ENCODE measurements around the gene LRRC74B. TPM values are rescaled to one million over a fixed set of nuclear protein-coding genes. Genes with fewer than 3 reads are reported as not detected.

Gene LRRC74B
- total and polyA plus RNA-seq, 7 donors: 0.22 to 0.51 (median 0.30) TPM; not detected in 4

GRCh38 chr22:20997536-20998257 is 48.0 kb upstream of the LRRC74B start:
- no peak for DNase-seq
- H3K9me3 ChIP-seq: no peaks in the 10 kb centered on the region
- H3K4me1 ChIP-seq: peaks cover 14% of the 10 kb centered on the region
- 60 to 80% (median 68%) methylated on average over 13 of the region's 13 CpGs for WGBS, 3 donors
- TF ChIP-seq, protein P1, sequence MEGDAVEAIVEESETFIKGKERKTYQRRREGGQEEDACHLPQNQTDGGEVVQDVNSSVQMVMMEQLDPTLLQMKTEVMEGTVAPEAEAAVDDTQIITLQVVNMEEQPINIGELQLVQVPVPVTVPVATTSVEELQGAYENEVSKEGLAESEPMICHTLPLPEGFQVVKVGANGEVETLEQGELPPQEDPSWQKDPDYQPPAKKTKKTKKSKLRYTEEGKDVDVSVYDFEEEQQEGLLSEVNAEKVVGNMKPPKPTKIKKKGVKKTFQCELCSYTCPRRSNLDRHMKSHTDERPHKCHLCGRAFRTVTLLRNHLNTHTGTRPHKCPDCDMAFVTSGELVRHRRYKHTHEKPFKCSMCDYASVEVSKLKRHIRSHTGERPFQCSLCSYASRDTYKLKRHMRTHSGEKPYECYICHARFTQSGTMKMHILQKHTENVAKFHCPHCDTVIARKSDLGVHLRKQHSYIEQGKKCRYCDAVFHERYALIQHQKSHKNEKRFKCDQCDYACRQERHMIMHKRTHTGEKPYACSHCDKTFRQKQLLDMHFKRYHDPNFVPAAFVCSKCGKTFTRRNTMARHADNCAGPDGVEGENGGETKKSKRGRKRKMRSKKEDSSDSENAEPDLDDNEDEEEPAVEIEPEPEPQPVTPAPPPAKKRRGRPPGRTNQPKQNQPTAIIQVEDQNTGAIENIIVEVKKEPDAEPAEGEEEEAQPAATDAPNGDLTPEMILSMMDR (IDR thresholded peaks at IDR 0.05): no peak
- H3K4me3 ChIP-seq: no peak overlapping the region
- intact Hi-C loops (cut with DNase I): loop anchor here in 1 of 2 donors (10.0 kb wide), 1 partner anchor 67 kb away; no protein-coding TSS in a partner anchor
- peaks cover 0 to 80% of the 10 kb centered on the region in 2 donors for H3K36me3 ChIP-seq (ENCODE audit: insufficient read depth in 1 of 2, low read depth in 1 of 2)
- H3K27me3 ChIP-seq (ENCODE audit: insufficient read depth in 3 of 3, low read length in 2 of 3): no peaks in the 10 kb centered on the region
- no peak overlapping the region for H3K27ac ChIP-seq
- ATAC-seq: no peak

GRCh38 chr22:20998411-20999336 is 47.1 kb upstream of the LRRC74B start:
- DNase-seq (no peak), ATAC-seq (no peak)
- intact Hi-C loops (cut with DNase I): loop anchor here in 1 of 2 donors (10.0 kb wide), 1 partner anchor 66 kb away; no protein-coding TSS in a partner anchor

GRCh38 chr22:20999350-21000206 is 46.2 kb upstream of the LRRC74B start:
- Histone ChIP-seq H3K4me1 (peaks cover 27% of the 10 kb centered on the region), H3K36me3 (ENCODE audit: insufficient read depth in 1 of 2, low read depth in 1 of 2) (peaks cover 0 to 61% of the 10 kb centered on the region in 2 donors), H3K27ac (no peak overlapping the region), H3K9me3 (no peaks in the 10 kb centered on the region), H3K4me3 (peak overlapping the region; percentile 73), H3K27me3 (ENCODE audit: insufficient read depth in 3 of 3, low read length in 2 of 3) (no peaks in the 10 kb centered on the region)
- ATAC-seq (no peak), DNase-seq (no peak)
- WGBS, 3 donors: 81 to 87% (median 82%) methylated on average over 25 to 27 of the region's 27 CpGs
- intact Hi-C loops (cut with DNase I): loop anchor here in 1 of 2 donors (10.0 kb wide), 1 partner anchor 65 kb away; no protein-coding TSS in a partner anchor
- TF ChIP-seq, protein P1 (IDR thresholded peaks at IDR 0.05): no peak

More at GRCh38 chr22:20998411-20999336, 47.1 kb upstream of the LRRC74B start:
- TF ChIP-seq, protein P1 (IDR thresholded peaks at IDR 0.05): no peak
- H3K4me3 ChIP-seq: no peak overlapping the region
- H3K27me3 ChIP-seq (ENCODE audit: insufficient read depth in 3 of 3, low read length in 2 of 3): no peaks in the 10 kb centered on the region
- no peaks in the 10 kb centered on the region for H3K9me3 ChIP-seq
- peaks cover 22% of the 10 kb centered on the region for H3K4me1 ChIP-seq
- WGBS, 3 donors: 59 to 66% (median 62%) methylated on average over 7 of the region's 7 CpGs
- peaks cover 0 to 70% of the 10 kb centered on the region in 2 donors for H3K36me3 ChIP-seq (ENCODE audit: insufficient read depth in 1 of 2, low read depth in 1 of 2)
- H3K27ac ChIP-seq: no peak overlapping the region

GRCh38 chr22:21000207-21000986 is 45.3 kb upstream of the LRRC74B start:
- Histone ChIP-seq H3K27ac (peak overlapping the region; percentile 92), H3K9me3 (no peaks in the 10 kb centered on the region), H3K36me3 (ENCODE audit: insufficient read depth in 1 of 2, low read depth in 1 of 2) (peaks cover 0 to 53% of the 10 kb centered on the region in 2 donors), H3K4me3 (peak overlapping the region; percentile 73), H3K27me3 (ENCODE audit: insufficient read depth in 3 of 3, low read length in 2 of 3) (no peaks in the 10 kb centered on the region), H3K4me1 (peaks cover 27% of the 10 kb centered on the region)
- intact Hi-C loops (cut with DNase I): no loop called here
- 45 to 55% (median 50%) methylated on average over 22 of the region's 22 CpGs for WGBS, 3 donors
- TF ChIP-seq, protein P1 (IDR thresholded peaks at IDR 0.05): no peak
- ATAC-seq (no peak), DNase-seq (no peak)
